GM10266 (cell line): ENCODE data around the gene CFAP299.
A peak's percentile ranks its signal among the peaks of the same experiment; 100 is the strongest.

Experiments
- DNase-seq: peaks from one replicate; pipeline ENCODE4 v3.0.0; 2012; ENCODE audit errors: extremely low spot score
- CTCF ChIP-seq: IDR thresholded peaks from 2 replicates; pipeline ENCODE4 v1.5.1; 2012; ENCODE audit warnings: mild to moderate bottlenecking, low read depth; ENCODE audit not compliant: control insufficient read depth, insufficient read depth; ENCODE audit errors: missing control alignments

The CFAP299 gene

GRCh38 chr4:80343887-80344286 is 8.4 kb downstream of the CFAP299 start:
- DNase-seq, result no peak
- TF ChIP-seq CTCF, result no peak

- no peak for TF ChIP-seq CTCF
- no peak for DNase-seq
Observed at GRCh38 chr4:80360084-80360483, 24.6 kb downstream of the CFAP299 start.

- DNase-seq, result no peak
- TF ChIP-seq CTCF, result no peak
Observed at GRCh38 chr4:80360900-80361299, 25.4 kb downstream of the CFAP299 start.

GRCh38 chr4:80361329-80361900 is 25.9 kb downstream of the CFAP299 start:
- no peak for TF ChIP-seq CTCF
- no peak for DNase-seq

- TF ChIP-seq CTCF, result peak; percentile 60
- no peak for DNase-seq
Observed at GRCh38 chr4:80362578-80363181, 27.1 kb downstream of the CFAP299 start.

- DNase-seq, result peak; percentile 35
- TF ChIP-seq CTCF, result peak; percentile 67
Observed at GRCh38 chr4:80365928-80366327, 30.4 kb downstream of the CFAP299 start.

GRCh38 chr4:80367737-80368136 is 32.2 kb downstream of the CFAP299 start:
- DNase-seq, result no peak
- no peak for TF ChIP-seq CTCF
